ENCODE measurements around the gene CYLD. TPM values are rescaled to one million over a fixed set of nuclear protein-coding genes. Genes with fewer than 3 reads are reported as not detected.

The CYLD gene
- total RNA-seq, 1 experiment from 2014 or later = 5.2 TPM

DNA sequence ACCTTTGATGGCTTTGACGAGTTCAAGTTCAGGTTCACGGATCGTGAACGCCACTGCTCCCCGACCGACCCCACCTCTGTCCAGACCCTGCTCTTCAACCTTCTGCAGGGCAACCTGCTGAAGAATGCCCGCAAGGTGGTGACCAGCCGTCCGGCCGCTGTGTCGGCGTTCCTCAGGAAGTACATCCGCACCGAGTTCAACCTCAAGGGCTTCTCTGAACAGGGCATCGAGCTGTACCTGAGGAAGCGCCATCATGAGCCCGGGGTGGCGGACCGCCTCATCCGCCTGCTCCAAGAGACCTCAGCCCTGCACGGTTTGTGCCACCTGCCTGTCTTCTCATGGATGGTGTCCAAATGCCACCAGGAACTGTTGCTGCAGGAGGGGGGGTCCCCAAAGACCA, 30.8 kb upstream of the CYLD start:
- no peak for DNase-seq (ENCODE audit: low spot score)

DNA sequence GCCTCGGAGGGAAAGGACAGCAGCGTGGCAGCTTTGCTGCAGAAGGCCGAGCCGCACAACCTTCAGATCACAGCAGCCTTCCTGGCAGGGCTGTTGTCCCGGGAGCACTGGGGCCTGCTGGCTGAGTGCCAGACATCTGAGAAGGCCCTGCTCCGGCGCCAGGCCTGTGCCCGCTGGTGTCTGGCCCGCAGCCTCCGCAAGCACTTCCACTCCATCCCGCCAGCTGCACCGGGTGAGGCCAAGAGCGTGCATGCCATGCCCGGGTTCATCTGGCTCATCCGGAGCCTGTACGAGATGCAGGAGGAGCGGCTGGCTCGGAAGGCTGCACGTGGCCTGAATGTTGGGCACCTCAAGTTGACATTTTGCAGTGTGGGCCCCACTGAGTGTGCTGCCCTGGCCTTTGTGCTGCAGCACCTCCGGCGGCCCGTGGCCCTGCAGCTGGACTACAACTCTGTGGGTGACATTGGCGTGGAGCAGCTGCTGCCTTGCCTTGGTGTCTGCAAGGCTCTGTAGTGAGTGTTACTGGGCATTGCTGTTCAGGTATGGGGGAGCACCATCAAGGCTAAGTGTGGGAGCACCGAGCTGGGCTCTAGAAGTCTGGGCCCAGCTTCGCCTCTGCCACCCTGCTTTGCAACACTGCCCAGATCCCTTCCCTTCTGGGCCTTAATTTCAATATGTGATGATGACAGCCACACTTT, 29.9 kb upstream of the CYLD start:
- no peak for DNase-seq (ENCODE audit: low spot score)

DNA sequence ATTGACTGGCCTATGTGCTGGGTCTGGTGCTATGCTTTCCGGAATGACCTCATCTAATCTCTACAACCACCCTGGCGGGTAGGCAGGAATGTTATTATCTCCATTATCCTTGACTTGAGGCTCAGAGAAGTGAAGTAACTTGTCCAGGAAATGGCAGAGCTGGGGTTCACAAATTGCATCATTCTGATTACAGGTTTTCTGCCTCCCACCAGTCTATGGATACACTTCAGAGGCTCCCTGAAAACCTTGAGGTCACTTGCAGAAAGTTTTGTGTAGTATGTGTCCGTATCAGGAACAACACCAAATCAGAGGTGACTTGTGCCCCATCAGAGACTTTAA, 29.4 kb upstream of the CYLD start:
- no peak for DNase-seq (ENCODE audit: low spot score)

DNA sequence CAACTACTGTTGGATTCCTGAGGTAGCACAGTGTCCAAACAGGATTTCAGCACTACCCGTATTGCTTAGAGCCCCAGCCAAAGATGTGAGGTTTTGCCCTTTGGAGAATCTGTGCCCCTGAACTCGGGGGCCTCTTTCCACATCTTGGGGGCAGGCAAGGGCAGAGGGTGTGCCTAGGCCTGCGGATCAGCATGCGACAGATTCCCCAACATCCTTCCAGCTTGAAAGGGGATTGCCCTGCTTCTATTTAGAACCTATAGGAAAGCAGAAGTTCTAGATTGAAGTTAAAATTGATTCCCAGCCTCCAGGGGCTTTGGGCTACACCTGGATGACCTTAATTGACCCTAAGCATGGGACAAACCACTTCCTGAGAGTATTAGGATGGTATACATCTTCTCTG, 28.9 kb upstream of the CYLD start:
- DNase-seq (ENCODE audit: low spot score) = no peak

DNA sequence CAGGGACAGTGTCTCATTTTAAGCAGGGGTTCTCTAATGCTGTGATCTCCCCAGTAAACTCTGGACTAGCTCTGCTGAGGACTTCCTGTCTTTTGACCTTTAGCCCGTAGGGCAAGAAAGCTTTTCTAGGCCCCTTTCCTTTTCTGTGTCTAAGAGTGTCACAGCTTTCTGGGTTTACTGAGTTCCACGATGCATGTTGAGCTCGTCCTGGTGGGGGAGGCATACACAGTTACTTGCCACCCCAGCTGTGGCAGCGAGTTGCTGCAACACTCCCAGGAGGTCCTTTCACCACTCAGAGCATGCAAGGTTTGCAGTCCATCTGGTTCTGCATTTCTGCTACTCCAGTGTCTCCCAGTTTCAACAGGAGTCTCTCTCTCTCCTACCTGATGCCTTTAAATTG, 24.8 kb upstream of the CYLD start:
- DNase-seq (ENCODE audit: low spot score) = no peak

DNA sequence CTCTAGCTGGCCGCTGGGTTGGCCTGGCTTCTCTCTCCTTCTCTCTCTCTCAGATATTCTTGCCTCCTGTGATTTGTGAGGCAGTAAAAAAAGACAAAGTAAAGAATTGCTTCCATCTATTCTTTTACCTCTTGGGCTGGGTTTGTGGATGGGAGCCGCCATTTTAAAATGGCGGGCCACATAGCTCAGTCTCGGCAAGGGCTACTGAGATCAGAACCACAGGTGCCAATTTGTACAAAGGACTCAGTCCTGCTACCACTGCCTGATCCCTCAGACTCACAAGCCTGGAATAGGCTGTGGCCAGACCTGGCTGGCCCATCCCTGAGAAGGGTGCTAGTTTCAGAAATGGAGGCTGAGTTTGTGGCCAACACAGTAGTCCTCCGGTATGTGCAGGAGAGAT, 24.4 kb upstream of the CYLD start:
- DNase-seq (ENCODE audit: low spot score) = no peak

DNA sequence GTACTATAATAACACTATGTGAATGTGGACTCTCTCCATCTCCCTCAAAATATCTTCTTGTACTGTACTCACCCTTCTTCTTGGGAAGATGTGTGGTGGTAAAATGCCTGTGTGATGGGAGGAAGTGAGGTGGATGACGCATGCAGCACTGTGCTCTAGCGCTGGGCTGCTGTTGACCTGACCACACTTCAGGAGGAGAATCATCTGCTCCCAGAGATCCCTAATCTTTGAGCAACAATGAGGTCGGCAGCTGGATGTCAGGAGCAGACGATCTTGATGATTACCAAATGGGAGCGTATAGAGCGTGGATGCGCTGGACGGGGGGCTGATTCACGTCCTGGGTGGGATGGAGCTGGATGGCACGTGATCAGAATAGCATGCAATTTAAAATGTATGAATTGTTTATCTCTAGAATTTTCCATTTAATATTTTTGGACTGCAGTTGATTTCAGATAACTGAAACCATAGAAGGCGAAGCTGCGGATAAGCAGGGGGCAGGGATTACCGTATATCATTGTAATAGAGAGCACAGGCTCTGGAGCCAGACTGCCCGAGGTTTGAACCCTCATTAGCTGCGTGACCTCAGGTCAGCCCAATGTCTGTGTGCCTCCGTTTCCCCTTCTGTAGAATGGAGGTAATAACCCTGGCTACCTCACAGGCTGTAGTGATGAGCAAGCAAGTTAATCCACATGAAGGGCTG, 23.7 kb upstream of the CYLD start:
- DNase-seq (ENCODE audit: low spot score) = no peak

DNA sequence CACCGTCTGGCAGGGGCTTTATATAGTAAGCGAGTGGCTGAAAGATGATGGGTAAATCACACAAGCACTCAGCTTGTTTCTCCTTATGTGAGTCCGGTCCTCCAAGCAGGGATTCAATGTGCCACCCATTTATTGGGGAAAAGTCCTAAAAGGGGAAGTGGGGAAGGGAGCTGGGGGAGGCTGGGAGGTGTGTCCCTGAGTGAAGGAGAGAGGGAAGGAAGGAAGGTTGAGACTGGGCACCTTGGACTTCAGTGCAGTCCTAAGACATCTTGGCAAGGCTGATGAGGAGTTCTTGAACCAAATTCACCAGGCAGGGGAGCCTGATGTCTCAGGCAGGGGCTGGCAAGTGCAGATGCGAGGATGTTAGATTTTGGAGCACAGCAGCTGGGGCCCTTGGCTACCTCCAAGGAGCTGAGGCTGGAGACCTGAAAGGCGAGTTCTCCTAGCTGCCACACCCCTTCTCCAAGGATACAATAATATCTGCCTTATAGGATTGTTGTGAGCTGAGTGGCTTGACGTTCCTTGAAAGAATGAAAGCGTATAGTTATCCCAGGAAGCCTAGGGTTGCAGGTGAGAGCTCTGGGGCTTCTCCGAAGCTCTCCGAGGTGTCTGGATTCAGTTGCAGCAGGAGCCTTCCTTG, 23.0 kb upstream of the CYLD start:
- DNase-seq (ENCODE audit: low spot score) = peak; percentile 7

DNA sequence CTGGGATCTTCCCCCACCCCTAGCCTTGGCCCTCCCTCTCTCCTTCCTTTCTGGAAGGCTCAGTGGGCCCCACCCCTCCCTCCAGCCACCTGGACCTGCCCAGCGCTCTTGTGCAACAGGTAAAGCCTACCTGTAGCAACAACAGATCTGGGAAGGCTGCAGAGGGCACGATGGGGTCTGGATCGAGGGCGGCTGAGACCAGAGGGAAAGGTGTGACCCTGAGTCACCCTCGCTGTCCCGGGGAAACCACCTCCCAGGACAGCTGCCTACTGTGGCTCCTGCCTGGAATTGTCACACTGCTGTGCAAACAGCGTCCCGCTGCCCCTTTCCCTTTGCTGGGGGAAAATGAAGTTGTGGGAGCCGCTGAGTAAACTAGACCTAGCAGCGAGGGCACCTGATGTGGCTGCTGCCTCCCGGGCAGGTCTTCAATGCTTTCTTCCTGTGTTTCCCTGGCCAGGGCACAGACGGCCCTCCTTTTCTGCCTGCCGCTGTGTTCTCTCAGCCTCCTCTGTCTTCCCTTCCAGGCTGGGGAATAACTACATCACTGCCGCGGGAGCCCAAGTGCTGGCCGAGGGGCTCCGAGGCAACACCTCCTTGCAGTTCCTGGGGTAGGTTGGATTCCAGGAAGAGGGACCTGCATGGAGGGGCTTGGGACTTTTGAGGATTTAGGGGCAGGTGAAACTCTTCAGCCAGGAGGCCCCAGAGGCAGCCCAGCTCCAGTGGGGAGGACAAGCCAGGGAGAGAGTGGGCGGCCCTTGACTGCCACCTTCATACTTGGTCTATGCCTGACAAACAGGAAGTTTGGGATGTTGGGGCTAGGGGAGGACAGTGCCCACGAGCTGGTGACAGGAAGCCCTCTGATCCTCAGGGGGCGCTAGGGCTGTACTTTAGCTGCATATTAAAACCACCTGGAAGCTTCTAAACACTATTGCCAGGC, 22.2 kb upstream of the CYLD start:
- DNase-seq (ENCODE audit: low spot score) = peak; percentile 13

DNA sequence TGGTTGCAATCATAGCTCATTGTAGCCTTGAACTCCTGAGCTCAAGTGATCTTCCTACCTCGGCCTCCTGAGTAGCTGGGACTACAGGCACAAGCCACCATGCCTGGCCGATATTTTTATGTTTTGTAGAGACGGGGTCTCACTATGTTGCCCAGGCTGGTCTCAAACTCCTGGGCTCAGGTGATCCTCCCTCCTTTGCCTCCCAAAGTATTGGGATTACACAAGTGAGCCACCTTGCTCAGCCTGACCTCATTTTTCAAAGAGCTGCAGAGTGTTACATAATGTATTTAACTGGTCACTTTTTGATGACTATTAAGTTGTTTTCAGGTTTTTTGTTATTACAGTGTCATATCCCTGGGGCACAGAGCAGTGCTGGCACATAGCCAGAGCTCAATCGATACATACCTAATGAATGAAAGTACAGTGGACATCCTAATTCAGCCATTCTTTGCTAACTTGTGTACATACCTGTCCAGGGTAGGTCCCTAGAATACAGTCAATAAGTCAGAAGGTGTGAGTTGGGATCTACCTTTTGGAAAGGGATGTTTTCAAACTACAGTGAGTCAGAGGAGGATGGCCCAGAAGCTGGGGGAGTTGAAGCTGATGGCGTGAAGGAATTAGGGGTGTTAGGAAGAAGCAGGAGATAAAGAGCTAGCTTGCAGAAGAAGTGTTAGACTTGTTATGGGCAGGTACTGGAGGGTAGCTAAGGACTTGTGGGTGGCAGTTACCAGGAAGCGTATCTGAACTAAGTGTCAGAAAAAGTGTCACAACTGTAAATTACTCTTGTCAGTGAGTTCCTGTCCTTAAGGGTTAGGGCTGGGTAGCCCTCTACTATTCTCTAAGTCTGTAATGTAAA, 20.1 kb upstream of the CYLD start:
- no peak for DNase-seq (ENCODE audit: low spot score)

DNA sequence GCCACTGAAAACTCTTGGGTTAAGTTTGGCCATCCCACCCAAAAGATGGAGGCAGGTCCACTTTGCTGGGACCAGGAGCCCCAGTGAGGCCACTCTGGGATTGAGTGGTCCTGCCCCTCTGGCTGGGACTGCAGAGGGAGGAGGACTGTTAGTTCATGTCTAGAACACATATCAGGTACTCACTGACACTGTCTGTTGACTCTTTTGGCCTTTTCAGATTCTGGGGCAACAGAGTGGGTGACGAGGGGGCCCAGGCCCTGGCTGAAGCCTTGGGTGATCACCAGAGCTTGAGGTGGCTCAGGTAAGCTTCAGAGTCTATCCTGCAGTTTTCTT, 19.5 kb upstream of the CYLD start:
- DNase-seq (ENCODE audit: low spot score) = no peak

DNA sequence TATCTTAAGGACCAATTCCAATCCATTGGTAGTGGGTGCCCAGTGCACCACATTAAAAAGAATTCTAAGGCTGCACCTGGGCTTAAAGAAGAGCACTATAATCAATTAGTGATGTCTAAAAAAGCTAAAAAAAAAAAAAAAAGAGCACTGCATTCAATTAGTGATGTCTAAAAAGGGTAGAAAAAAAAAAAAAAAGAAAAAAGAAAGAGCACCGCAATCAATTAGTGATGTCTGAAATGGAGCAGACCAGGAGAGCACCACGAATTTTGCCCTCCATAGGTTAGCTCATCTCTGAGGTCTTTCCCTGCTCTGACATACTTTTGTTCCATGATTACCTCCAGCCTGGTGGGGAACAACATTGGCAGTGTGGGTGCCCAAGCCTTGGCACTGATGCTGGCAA, 18.9 kb upstream of the CYLD start:
- no peak for DNase-seq (ENCODE audit: low spot score)

DNA sequence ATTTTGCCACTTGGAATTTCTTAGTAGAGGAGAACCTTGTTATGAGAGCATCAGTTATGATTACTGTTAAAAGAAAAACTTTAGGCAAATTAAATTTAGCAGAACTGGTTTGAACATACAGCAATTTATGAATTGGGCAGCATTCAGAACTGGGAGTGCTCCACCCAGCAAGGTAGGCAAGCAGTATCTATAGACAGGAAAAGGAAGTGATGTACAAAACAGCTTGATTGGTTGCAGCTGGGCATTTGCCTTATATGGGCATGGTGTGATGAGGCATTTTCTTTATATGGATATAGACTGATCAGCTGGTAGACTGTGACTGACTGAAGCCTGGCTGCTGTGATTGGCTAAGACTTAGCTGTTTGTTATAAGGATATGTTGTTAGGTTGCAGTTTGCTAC, 17.6 kb upstream of the CYLD start:
- DNase-seq (ENCODE audit: low spot score) = no peak

DNA sequence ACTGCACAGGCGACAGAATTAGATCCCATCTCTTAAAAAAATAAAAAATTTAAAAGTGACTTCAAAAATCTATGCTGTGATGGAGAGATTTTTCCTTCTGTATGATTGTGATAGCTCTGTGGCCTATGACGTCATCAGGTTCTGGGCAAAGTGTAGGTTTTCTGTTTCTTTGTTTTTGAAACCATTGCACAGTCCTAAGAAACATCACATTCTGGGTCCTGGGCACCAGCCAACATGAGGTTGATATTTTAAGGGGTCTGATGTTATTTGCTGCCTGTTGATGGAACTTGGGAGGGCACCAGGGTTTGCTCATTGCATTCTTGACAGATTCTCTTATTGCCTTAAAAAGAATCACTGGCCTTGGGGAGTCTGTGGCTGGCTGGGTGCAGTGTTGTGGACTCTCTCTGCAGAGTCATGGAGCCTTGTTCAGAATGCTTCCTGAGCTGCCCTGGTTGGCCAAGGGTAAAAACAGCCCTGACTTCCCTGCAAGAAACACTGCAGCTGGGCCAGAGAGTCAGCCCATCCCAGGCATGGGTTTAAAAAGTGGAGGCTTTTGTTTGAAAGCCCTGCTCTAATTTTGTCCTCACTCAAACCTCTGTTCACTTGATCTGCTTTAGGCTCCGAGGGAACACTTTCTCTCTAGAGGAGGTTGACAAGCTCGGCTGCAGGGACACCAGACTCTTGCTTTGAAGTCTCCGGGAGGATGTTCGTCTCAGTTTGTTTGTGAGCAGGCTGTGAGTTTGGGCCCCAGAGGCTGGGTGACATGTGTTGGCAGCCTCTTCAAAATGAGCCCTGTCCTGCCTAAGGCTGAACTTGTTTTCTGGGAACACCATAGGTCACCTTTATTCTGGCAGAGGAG, 10.5 kb upstream of the CYLD start:
- DNase-seq (ENCODE audit: low spot score) = no peak

DNA sequence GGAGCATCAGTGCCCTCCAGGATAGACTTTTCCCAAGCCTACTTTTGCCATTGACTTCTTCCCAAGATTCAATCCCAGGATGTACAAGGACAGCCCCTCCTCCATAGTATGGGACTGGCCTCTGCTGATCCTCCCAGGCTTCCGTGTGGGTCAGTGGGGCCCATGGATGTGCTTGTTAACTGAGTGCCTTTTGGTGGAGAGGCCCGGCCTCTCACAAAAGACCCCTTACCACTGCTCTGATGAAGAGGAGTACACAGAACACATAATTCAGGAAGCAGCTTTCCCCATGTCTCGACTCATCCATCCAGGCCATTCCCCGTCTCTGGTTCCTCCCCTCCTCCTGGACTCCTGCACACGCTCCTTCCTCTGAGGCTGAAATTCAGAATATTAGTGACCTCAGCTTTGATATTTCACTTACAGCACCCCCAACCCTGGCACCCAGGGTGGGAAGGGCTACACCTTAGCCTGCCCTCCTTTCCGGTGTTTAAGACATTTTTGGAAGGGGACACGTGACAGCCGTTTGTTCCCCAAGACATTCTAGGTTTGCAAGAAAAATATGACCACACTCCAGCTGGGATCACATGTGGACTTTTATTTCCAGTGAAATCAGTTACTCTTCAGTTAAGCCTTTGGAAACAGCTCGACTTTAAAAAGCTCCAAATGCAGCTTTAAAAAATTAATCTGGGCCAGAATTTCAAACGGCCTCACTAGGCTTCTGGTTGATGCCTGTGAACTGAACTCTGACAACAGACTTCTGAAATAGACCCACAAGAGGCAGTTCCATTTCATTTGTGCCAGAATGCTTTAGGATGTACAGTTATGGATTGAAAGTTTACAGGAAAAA, 9.7 kb upstream of the CYLD start:
- no peak for DNase-seq (ENCODE audit: low spot score)

DNA sequence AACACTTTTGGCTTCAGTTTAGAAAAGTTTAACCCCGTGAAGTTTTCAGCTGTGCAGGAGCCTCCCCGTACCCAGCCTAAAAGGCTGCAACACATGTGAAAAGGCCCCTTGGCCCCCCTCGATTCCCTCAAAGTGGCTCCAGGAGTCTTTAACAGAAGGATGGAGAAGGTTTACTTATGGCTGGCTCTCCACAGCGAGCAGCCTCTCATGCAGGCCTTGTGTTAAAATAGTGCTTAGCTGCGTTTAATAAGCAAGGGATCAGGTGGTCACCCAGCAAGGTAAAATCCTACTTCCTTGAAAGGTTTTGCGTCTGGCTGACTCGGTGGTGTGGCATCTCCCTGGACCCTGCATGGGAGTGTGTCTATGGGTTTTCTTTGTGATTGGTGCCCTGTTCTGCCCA, 8.4 kb upstream of the CYLD start:
- no peak for DNase-seq (ENCODE audit: low spot score)

DNA sequence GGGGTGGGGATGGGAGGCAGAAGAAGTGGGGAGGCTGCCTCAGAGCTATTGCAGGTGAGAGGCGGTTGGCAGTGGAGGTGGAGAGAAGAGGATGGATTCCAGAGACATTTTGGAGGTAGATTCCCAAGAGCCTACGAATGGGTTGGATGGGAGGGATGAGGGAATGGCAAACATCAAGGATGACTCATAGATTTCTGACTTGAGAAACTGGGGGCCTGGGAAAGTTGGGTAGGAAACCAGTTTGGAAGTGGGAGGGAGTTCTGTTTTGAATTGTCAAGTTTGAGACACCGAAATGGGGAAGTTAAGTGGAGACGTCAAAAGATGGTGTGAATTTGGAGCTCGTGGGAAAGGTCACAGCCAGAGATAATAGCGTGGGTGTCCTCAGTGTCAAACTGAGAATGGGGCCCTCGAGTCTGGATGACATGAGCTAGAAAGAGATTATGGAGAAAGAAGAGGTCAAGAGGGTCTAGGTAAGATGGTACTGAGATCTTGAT, 6.2 kb upstream of the CYLD start:
- no peak for DNase-seq (ENCODE audit: low spot score)

DNA sequence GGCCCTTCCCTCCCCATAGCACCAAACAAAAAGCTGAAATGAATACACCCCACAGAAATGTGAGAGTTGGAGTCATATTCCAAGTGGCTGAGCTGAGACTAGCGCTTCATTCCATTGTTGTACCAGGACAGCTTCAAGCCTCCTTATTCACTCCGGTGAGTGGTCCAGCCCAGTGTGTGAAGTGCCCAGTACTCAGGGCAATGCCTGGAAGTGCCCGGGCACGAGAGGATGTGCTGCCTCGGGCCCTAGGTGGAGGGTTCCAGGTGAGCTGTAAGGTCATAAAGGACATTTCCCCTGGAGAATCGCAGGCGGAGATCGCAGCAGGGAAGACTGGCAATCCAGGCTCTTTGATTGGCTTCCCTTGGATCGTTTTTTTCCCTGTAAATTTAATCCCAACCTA, 5.4 kb upstream of the CYLD start:
- DNase-seq (ENCODE audit: low spot score) = no peak

DNA sequence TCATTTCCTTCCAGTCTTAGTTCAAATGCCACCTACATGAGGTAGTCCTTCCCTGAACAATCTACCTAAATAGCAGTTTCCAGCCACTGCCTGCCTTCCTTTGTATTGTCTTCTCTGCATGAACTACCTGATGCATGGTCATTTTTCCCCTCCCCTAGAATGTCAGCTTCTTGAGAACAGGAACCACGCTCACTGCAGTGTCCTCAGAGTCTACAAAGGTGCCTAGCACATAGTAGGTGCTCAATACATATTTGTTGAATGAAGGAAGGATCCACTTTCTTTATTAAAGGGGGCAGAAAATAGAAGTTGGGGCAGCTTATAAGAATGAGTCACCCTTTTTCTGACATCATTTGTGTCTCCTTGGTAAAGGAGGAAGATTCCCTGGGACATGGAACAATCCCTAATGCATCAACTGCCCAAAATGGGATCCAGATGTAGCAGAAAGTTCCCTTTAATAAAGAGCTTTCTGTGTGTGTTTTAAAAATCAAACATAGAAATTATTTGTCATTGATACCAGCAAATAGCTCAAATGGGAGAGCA, 4.4 kb upstream of the CYLD start:
- DNase-seq (ENCODE audit: low spot score) = no peak

Data from HT-29 (cell line).